GM21526 (cell line): ENCODE measurements around the gene CCNJL.

ENCODE experiments used
- ATAC-seq: cut with Tn5 transposase; IDR thresholded peaks from one replicate; pipeline ENCODE4 v1.9.1; 2021; ENCODE audit warnings: moderate library complexity; ENCODE audit not compliant: unreplicated experiment, low FRiP score

The CCNJL gene

GRCh38 chr5:160233215-160233614 is 79.1 kb downstream of the CCNJL start:
- no peak for ATAC-seq

GRCh38 chr5:160231783-160232342 is 80.5 kb downstream of the CCNJL start:
- ATAC-seq = no peak

DNA sequence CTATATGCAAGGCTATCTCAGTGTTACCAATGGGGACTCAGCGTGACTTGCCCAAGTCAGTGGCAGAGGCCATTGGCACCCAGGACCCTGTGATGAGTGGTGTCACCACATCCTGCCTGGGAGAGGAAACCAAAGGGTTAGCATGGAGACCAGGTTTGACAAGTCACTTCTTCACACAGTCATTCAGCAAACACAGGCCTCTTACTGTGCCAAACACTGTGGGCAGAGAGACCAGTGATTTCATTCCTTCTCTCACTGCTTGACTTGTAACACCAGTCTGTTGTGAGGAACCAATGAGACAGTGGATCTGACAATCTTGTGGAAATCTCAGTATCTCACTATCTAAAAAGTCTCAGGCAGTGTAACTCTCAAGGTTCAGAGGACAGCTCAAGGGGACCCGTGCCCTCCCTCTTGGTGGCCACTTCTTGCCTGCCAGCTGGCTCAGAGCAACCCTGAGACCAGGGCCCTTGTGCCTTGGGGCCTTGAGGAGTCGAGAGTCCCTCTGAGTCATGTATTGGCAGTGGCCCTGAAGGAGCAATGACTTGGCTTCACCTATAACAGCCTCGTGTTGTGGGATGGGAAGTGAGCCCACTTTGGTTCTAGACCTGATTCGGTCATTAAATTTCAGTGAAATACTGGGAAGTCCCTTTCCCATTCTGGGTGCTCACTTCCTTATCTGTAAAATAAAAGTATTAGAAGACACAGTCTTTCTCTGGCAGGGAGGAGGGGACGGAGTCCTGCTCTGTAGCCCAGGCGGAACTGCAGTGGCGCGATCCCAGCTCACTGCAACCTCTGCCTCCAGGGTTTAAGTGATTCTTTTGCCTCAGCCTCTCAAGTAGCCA is 81.5 kb downstream of the CCNJL start:
- ATAC-seq = no peak

DNA sequence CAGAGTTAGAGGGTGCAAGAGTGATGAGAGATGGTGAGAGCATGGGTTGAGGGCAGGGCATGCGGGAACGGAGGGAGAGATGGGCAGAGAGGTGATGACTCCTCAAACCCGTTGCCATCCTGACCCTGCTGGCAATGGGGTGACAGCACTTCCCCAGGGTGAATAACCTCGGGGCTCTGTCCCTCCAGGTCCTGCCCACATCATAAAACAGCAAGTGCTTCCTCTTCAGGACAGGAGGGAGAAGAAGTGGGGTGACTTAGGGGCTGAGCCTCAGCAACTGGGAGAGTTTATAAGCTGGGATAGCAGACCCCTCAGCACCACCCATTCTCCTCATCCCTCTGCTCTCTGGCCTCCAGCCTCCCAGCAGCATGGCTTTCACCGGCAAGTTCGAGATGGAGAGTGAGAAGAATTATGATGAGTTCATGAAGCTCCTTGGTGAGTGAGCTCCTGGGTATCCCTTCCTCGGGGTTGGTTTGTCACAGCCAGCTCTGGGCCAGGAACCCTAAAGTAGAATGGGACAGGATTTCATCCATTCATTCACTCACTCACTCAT is 83.1 kb downstream of the CCNJL start, which contains the start of gene FABP6:
TSS of gene FABP6 (plus strand) at position 317 of the 553 bp plus-strand sequence. CDS start at position 369, 52 bp downstream.
- ATAC-seq = no peak

DNA sequence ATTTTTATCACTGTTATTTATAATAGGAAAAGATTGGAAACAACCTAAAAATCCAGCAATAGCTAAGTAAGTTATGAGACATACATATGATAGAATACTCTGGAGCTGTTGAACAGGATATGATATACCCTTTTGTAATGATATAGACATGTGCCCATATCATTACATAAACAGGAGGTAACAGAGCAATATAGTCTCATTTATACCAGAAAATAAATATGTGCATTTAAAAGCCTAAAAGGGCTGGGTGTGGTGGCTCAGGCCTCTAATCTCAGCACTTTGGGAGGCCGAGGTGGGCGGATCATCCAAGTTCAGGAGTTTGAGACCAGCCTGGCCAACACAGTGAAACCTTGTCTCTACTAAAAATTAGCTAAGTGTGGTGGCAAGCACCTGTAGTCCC is 85.4 kb downstream of the CCNJL start:
- ATAC-seq = no peak

DNA sequence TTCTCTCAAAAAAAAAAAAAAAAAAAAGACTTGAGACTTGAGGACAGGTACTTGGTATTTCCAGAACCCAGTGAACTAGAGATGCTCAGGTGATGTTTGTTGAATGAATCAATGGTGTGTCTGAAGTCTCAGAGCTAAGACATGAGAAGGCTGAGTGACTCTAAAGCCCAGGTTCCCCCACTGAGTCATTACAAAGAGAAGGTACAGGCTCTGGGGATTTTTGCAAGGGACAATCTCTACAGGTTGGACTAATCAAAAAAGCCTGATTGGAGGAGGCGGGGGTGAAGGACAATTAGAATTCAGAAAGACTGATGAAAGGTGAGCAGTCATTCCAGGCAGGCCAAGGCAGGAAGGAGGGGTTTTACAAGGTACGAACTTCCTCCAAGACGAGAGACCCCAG is 91.3 kb downstream of the CCNJL start:
- ATAC-seq = no peak

DNA sequence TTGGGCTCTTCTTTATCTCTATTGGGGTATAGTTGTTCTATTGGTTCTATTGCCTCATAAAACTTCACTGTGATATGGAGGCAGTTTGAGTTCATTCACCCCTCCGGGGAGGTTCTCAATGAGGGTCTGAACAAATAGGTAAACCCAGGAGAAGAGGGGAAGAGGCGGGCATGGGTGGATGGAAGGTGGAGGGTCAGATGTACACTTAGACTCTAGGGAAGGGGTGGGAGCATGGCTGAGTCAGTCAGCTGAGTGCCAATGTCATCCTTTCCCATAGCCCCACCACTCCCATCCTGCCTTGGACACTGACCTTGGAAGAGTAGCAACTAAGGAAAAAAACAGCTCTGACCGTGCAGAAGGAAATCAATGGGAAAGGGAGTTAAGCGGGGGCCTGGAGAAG is 93.0 kb downstream of the CCNJL start:
- ATAC-seq = no peak

DNA sequence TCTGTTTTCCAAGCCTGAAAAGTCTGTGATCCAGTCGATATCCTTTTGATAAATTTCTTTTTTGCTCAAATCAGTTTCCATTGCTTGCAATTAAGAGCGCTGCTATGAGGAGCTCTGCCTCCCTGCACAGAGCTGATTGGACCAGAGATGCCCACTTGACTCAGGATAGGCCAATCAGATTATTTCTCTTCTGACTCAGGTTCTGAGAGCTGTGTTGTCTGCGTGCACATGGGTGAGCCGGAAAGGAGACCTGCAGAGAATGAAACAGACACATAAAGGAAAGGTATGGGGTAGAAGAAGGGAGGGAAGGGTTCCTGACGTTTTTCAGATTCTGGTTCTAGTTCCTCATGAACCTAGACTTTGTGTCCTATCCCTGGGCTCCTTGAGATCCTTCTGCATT is 98.8 kb downstream of the CCNJL start:
- no peak for ATAC-seq

- ATAC-seq = no peak
Measured at GRCh38 chr5:160211352-160211751, 101.0 kb downstream of the CCNJL start.

DNA sequence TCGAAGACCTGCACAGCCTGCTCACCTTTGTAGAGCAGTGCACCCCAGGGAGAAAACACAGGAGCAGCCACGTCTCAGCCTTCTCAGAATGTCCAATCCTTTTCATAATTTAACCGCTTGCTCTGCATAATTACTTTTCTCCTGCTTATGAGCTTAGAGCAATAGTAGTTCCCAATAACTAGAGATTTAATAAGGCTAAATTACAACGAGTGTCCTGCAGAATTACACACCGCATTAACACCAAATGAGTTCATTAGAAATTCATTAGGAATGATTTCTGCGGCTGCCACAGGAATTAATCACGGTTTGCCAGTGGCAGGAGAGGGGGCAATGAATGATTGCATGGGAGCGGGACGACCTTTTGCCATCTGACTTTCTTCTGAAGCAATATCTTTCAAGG is 101.8 kb downstream of the CCNJL start:
- no peak for ATAC-seq

DNA sequence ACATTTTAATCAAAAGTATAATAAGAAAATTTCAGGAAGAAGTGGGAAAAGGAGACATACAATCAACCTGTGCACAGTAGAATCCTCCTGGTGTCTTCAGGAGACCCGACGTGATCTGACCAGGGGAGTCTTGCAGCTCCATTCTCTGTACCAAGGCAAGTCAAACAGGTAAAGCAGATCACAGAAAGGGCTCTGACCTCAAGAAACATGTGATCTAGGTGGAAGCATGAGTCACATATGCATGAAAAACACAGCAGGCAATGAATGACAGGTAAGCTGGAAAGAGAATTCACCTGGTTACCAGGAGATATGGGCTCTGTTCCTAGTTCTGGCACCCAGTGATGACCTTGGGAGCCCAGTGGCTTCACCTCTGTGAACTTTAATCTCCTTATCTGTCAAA is 102.4 kb downstream of the CCNJL start:
- ATAC-seq = no peak

DNA sequence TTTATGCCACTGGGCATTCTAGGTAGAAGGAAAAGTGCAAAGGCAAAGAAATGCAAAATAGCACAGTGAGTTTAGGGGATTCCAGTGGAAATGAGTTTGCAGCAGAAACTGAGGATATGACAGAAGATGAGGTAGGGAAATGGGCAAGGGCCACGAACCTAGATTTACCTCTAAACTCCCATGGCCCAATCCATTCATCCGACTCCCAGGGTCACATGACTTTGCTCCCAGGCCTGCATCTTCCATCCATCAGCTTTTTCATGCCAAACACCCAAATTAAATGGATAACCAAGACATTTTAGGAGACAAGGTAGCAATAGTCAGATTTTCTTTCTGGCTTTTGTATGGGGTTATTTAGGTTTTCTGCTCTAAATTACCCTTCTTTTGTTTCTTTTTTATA is 105.3 kb downstream of the CCNJL start:
- ATAC-seq = no peak
